ENCODE results near the gene FKBP14.

FKBP14 gene, protein sequence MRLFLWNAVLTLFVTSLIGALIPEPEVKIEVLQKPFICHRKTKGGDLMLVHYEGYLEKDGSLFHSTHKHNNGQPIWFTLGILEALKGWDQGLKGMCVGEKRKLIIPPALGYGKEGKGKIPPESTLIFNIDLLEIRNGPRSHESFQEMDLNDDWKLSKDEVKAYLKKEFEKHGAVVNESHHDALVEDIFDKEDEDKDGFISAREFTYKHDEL

GRCh38 chr7:30026229-30027064 lies at the start of gene FKBP14:
Gene FKBP14, minus strand, starts transcription at chr7:30026702. Its CDS starts 194 bp downstream, at chr7:30026508.
- peak; percentile 100 for DNase-seq (ENCODE audit: low spot score)

DNA sequence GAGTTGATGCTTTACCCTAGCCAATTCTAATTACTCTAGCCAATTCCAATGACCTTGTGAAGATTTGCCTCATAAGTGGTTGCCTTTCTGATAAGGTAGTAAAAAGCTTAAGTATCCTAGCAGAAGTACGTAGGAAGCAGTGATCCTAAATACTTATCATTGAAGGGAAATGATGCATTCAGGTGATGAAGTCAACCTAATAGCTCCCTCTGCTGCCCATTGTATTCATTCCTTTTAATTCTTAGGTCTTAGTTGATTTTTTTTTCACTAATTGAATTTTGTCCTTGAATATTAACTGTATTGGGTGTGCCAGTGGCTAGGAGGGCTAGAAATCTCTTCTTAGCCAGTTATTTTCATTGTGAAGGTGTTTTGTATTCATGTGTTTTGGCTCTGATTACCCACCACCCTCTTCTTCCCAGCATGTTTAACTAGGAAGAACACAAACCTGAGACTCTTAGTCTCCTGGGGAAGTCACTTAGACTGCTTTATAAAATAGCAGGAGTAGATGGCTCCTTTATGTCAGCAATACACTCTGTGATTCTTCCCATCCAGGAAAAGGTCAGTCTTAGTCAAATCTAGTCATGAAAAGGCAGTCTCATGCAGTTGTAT lies 48.0 kb upstream of the FKBP14 start:
- peak; percentile 75 for DNase-seq (ENCODE audit: low spot score)

GRCh38 chr7:30072735-30073134 lies 46.2 kb upstream of the FKBP14 start:
- DNase-seq (ENCODE audit: low spot score), result no peak

- no peak for DNase-seq (ENCODE audit: low spot score)
These were observed 43.5 kb upstream of the FKBP14 start for GRCh38 chr7:30070052-30070451.

- no peak for DNase-seq (ENCODE audit: low spot score)
These were observed 42.8 kb upstream of the FKBP14 start for GRCh38 chr7:30069096-30069867.

DNA sequence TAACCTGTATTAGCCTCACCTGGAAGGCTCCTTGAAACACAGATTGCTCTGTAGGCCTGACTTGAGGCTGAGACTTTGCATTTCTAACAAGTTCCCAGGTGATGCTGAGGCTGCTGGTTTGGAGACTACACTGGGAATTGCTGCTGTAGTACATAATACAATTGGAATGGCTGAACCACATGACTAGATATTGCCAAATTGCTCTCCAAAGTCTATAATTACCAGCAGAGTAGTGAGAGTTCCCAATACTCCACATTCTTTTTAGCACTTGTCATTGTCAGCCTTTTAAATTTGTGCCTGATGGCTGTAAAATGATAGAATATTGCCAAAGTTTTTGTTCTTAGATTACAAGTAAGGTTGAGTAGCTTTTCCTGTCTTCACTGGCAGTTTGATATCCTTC lies 41.6 kb upstream of the FKBP14 start:
- no peak for DNase-seq (ENCODE audit: low spot score)

DNA sequence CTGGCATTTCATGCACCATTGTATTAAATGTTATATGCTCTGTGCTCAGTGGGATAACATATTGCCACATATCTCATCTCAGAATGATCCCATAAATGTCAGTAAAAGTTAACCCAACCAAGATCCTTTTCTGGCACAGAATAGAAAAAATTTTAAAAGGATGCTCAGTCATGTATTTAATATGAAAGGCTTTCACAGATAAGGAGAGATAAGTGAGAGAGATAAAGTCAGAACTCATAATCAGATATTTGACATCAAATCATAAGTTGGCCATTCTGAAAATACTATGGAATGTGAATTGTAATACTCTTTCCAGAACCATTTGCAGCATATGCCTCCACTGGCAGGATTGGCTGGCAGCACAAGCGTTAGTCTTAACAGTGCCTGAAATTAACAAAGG lies 40.2 kb upstream of the FKBP14 start:
- no peak for DNase-seq (ENCODE audit: low spot score)

GRCh38 chr7:30065746-30066145 lies 39.2 kb upstream of the FKBP14 start:
- no peak for DNase-seq (ENCODE audit: low spot score)

DNA sequence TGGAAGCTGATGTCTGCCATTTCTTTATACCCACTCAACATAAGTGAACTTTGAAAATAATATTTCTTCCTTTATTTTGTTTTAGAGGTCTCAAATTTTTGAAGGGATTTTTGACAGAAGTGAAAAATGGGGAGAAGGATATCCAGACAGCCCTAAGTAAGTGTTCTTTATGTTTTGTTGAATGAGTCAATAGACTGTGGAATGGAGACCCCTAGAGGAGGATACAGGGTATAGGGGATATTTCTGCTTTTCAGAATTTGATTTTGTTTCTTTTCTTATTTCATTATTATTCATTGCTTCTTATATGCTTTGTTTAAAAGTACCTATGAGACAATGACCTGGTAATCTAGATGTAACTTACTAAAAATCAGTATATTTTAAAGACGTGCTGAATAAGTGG lies 36.1 kb upstream of the FKBP14 start:
- peak; percentile 73 for DNase-seq (ENCODE audit: low spot score)

DNA sequence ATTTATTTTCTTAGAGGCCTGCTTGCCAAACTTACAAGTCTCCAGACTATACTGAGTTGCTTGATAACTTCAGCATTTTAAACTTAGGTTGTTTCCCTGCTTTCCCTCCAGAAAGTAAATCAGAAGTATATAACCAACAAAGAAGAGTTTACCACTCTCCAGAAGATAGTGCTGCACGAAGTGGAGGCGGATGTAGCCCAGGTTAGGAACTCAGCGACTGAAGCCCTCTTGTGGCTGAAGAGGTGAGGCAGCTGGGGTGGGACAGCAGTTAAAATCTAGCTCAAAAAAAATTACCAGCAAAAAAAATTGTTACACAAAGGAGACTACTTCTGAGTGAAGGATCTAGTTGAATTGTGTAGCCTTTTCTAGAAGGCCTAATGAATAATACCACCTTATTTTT lies 35.3 kb upstream of the FKBP14 start:
- DNase-seq (ENCODE audit: low spot score), result peak; percentile 38

- no peak for DNase-seq (ENCODE audit: low spot score)
These were observed 31.2 kb upstream of the FKBP14 start for GRCh38 chr7:30057741-30058140.

GRCh38 chr7:30053068-30053467 lies 26.6 kb upstream of the FKBP14 start:
- no peak for DNase-seq (ENCODE audit: low spot score)

GRCh38 chr7:30049173-30049572 lies 22.7 kb upstream of the FKBP14 start:
- DNase-seq (ENCODE audit: low spot score), result no peak

GRCh38 chr7:30048582-30048981 lies 22.1 kb upstream of the FKBP14 start:
- no peak for DNase-seq (ENCODE audit: low spot score)

DNA sequence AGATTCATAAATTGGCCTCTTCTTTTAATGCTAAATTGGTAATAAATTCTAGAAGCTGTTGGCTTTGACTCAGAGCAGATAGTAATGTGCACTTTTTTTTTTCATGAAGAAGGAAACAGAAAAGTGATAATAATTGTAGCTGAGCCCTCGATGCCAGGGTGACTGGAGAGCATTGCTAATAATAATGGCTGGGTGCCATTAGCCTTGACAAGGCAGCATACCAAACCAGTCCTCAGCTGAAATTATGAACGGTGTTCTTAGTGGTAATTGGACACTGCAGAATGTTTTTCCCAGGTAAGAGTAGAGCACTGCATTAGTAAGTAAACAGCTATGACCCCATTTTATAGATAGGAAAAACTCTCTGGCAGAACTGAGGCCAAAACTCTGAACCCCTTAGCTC lies 20.6 kb upstream of the FKBP14 start:
- DNase-seq (ENCODE audit: low spot score), result no peak

- no peak for DNase-seq (ENCODE audit: low spot score)
These were observed 19.7 kb upstream of the FKBP14 start for GRCh38 chr7:30046127-30046770.

- no peak for DNase-seq (ENCODE audit: low spot score)
These were observed 15.2 kb upstream of the FKBP14 start for GRCh38 chr7:30041526-30042269.

GRCh38 chr7:30040938-30041337 lies 14.4 kb upstream of the FKBP14 start:
- no peak for DNase-seq (ENCODE audit: low spot score)

DNA sequence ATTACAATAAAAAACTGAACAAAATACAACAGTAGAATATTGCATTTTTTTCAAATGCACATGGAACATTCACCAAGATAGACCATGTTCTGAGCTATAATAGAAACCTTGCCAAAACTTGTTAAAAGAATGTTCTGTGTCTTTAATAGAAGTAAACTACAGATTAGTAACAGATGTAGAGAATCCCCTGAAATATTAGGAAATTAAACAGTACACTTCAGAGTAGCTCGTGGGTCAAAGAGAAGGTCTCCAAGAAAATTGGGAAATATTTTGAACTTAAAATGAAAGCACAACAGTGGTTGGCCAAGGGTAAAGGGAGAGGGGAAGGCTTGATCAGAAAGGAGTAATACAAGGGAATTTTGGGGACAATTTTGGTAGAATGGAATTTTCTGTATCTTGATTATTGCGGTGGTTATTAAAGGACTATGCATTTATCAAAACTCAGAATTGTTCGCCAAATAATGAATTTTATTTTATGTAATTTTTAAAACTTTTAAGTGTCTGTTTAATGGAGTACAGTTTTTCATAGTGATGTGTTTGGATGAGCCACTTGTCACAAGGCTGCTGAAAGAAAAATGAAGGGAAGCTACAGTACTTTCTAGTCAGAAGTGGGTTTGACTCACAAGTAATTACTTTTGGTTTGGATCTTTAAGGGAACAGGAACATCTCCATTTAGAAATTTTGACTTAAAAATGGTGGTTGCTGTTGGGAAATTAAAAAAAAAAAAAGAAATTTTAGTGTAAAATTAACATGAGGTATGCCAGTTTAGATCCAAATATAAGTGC lies 11.9 kb upstream of the FKBP14 start:
- no peak for DNase-seq (ENCODE audit: low spot score)

DNA sequence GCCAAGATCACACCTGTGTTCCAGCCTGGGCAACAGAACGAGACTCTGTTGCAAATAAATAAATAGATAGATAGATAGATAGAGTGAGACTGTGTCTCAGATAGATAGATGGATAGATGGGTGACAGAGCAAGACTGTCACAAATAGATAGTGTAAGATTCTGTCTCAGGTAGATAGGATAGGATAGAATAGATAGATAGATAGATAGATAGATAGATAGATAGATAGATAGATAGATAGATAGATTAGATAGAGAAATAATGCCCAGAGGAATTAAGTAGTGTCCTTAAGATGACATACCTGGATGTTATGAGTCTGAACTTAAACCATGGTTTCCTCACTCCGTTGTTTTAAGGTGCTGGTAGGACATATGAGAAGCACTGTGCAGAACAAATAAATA lies 9.7 kb upstream of the FKBP14 start:
- no peak for DNase-seq (ENCODE audit: low spot score)

All from SW480 (cell line).